ENCODE measurements around the gene MGAT2.

DNA sequence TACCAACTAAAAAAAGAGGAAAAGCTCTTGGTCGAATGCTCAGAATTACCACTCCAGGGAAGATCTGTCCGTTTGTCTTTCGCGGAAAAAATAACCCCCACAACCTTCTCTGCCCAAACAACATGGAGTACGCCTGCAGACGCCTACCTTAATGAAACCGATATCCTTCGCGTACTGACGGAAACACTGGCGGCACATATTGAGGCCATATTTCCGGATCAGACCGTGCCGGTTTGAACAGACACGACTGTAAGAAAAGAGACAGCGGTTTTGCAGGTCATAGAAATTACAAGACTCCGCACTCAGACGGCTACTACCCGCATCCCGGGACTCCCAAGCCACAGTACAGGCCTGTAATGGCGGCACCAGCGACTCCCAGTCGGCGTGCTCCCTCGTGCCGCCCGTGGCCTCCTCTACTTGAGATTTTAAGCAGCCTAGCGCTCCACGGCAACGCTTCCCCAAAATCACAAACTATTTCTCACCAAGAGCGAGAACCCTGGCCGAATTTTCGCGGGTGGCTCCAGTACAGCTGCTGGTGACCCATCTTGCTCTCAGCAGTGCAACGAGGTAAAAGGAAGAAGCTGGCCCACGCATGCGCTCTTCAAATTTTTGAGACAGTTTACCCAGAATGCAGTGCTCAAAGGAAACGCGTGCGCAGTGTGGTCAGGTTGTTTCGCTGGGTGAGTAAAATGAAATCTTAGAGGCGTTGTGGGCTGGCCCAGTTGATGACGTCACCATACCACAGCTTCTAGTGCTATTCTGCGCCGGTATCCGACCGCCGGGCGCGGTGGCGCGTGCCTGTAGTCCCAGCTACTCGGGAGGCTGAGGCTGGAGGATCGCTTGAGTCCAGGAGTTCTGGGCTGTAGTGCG is 34.6 kb upstream of the MGAT2 start, which contains the start of gene RPS29:
- TF ChIP-seq POLR2AphosphoS5 (IDR thresholded peaks at IDR 0.05; ENCODE audit: borderline replicate concordance, low read depth, low read length) (peak; percentile 98), EZH2 (IDR thresholded peaks at IDR 0.05) (no peak)
